ENCODE results near the gene ATP1B2. TPM values are rescaled to one million over a fixed set of nuclear protein-coding genes. Genes with fewer than 3 reads are reported as not detected.

Gene ATP1B2
- total RNA-seq (2.7 TPM), polyA plus RNA-seq (ENCODE audit: insufficient read depth in 1 of 8, insufficient read length in 8 of 8, low replicate concordance in 1 of 8) (10 to 100 TPM; 12.4 to 27.3 (median 23.4) TPM)
- long read RNA-seq, donor 1, transcript ATP1B2-201 (7 exons, 3,153 nt), result major isoform, 5 of 5 reads
- long read RNA-seq, donor 1, partial matches to known transcripts, result 0 of 5 reads
- long read RNA-seq, donor 1, other reads (novel, unspliced or antisense), result 0 of 5 reads
- long read RNA-seq, donor 2, partial matches to known transcripts, result 0 of 1 reads
- long read RNA-seq, donor 2, other reads (novel, unspliced or antisense), result 0 of 1 reads
- long read RNA-seq, donor 3, transcript ATP1B2-201 (7 exons, 3,153 nt), result major isoform, 12 of 17 reads
- long read RNA-seq, donor 3, partial matches to known transcripts, result 5 of 17 reads
- long read RNA-seq, donor 3, other reads (novel, unspliced or antisense), result 0 of 17 reads
- long read RNA-seq, donor 4, transcript ATP1B2-201 (7 exons, 3,153 nt), result major isoform, 8 of 8 reads
- long read RNA-seq, donor 4, partial matches to known transcripts, result 0 of 8 reads
- long read RNA-seq, donor 4, other reads (novel, unspliced or antisense), result 0 of 8 reads
- long read RNA-seq, donor 5, transcript ATP1B2-201 (7 exons, 3,153 nt), result major isoform, 6 of 6 reads
- long read RNA-seq, donor 5, partial matches to known transcripts, result 0 of 6 reads
- long read RNA-seq, donor 5, other reads (novel, unspliced or antisense), result 0 of 6 reads
- long read RNA-seq, donor 6, transcript ATP1B2-201 (7 exons, 3,153 nt), result major isoform, 6 of 6 reads
- long read RNA-seq, donor 6, partial matches to known transcripts, result 0 of 6 reads
- long read RNA-seq, donor 6, other reads (novel, unspliced or antisense), result 0 of 6 reads
- long read RNA-seq, donor 7, transcript ATP1B2-201 (7 exons, 3,153 nt), result major isoform, 5 of 11 reads
- long read RNA-seq, donor 7, partial matches to known transcripts, result 6 of 11 reads
- long read RNA-seq, donor 7, other reads (novel, unspliced or antisense), result 0 of 11 reads
- long read RNA-seq, donor 8, transcript ATP1B2-201 (7 exons, 3,153 nt), result major isoform, 10 of 10 reads
- long read RNA-seq, donor 8, partial matches to known transcripts, result 0 of 10 reads
- long read RNA-seq, donor 8, other reads (novel, unspliced or antisense), result 0 of 10 reads
- long read RNA-seq, donor 9, partial matches to known transcripts, result 0 of 3 reads
- long read RNA-seq, donor 9, other reads (novel, unspliced or antisense), result 0 of 3 reads
- long read RNA-seq, donor 10, transcript ATP1B2-201 (7 exons, 3,153 nt), result major isoform, 9 of 9 reads
- long read RNA-seq, donor 10, partial matches to known transcripts, result 0 of 9 reads
- long read RNA-seq, donor 10, other reads (novel, unspliced or antisense), result 0 of 9 reads
- long read RNA-seq, donor 11, transcript ATP1B2-201 (7 exons, 3,153 nt), result major isoform, 12 of 22 reads
- long read RNA-seq, donor 11, partial matches to known transcripts, result 10 of 22 reads
- long read RNA-seq, donor 11, other reads (novel, unspliced or antisense), result 0 of 22 reads

GRCh38 chr17:7650509-7651096 lies at the start of gene ATP1B2:
Gene ATP1B2 (plus strand): TSS chr17:7650926. CDS start chr17:7651519, 593 bp downstream.
- Histone ChIP-seq H3K36me3 (ENCODE audit: control insufficient read depth, insufficient read depth, low read length) (peaks cover 10% of the 10 kb centered on the region), H3K27ac (ENCODE audit: low read length) (peak within 1 kb of the TSS; percentile 65), H3K9me3 (replicated peaks; ENCODE audit: control insufficient read depth, low read depth, low read length) (no peaks in the 10 kb centered on the region), H3K4me1 (ENCODE audit: control insufficient read depth, insufficient read depth, low read length) (peaks cover 18% of the 10 kb centered on the region), H3K4me3 (ENCODE audit: low read length) (peak within 1 kb of the TSS; percentile 72), H3K27me3 (ENCODE audit: control insufficient read depth, insufficient read depth, low read length) (peaks cover 23% of the 10 kb centered on the region)
- whole genome bisulfite sequencing (ENCODE audit: insufficient coverage), result under 1% methylated on average over 24 of the region's 34 CpGs
- DNase-seq, result peak; percentile 87

GRCh38 chr17:7606280-7606679 lies 44.4 kb upstream of the ATP1B2 start:
- DNase-seq, result no peak
- Histone ChIP-seq H3K4me3 (ENCODE audit: low read length) (no peak overlapping the region), H3K36me3 (ENCODE audit: control insufficient read depth, insufficient read depth, low read length) (peaks cover 52% of the 10 kb centered on the region), H3K4me1 (ENCODE audit: control insufficient read depth, insufficient read depth, low read length) (no peaks in the 10 kb centered on the region), H3K9me3 (replicated peaks; ENCODE audit: control insufficient read depth, low read depth, low read length) (no peaks in the 10 kb centered on the region), H3K27me3 (ENCODE audit: control insufficient read depth, insufficient read depth, low read length) (no peaks in the 10 kb centered on the region), H3K27ac (ENCODE audit: low read length) (peak overlapping the region; percentile 32)
- WGBS (ENCODE audit: insufficient coverage), result 93% methylated on average over 2 of the region's 4 CpGs

GRCh38 chr17:7610641-7611040 lies 40.1 kb upstream of the ATP1B2 start:
- peaks cover 14% of the 10 kb centered on the region for H3K4me1 ChIP-seq (ENCODE audit: control insufficient read depth, insufficient read depth, low read length)

GRCh38 chr17:7611635-7612293 lies 39.0 kb upstream of the ATP1B2 start:
- no CpG with 5 or more reads among the region's 3 CpGs for WGBS (ENCODE audit: insufficient coverage)
- H3K9me3 ChIP-seq (replicated peaks; ENCODE audit: control insufficient read depth, low read depth, low read length), result no peaks in the 10 kb centered on the region
- peaks cover 14% of the 10 kb centered on the region for H3K4me1 ChIP-seq (ENCODE audit: control insufficient read depth, insufficient read depth, low read length)
- peaks cover 21% of the 10 kb centered on the region for H3K36me3 ChIP-seq (ENCODE audit: control insufficient read depth, insufficient read depth, low read length)
- no peak for DNase-seq
- no peak overlapping the region for H3K4me3 ChIP-seq (ENCODE audit: low read length)
- H3K27ac ChIP-seq (ENCODE audit: low read length), result no peak overlapping the region
- H3K27me3 ChIP-seq (ENCODE audit: control insufficient read depth, insufficient read depth, low read length), result no peaks in the 10 kb centered on the region

More at GRCh38 chr17:7610641-7611040, 40.1 kb upstream of the ATP1B2 start:
- 100% methylated on average over 1 of the region's 2 CpGs for WGBS (ENCODE audit: insufficient coverage)
- Histone ChIP-seq H3K27me3 (ENCODE audit: control insufficient read depth, insufficient read depth, low read length) (no peaks in the 10 kb centered on the region), H3K9me3 (replicated peaks; ENCODE audit: control insufficient read depth, low read depth, low read length) (no peaks in the 10 kb centered on the region), H3K36me3 (ENCODE audit: control insufficient read depth, insufficient read depth, low read length) (peaks cover 30% of the 10 kb centered on the region), H3K4me3 (ENCODE audit: low read length) (no peak overlapping the region), H3K27ac (ENCODE audit: low read length) (no peak overlapping the region)
- DNase-seq, result no peak

GRCh38 chr17:7612294-7612640 lies 38.5 kb upstream of the ATP1B2 start:
- Histone ChIP-seq H3K4me1 (ENCODE audit: control insufficient read depth, insufficient read depth, low read length) (peaks cover 14% of the 10 kb centered on the region), H3K9me3 (replicated peaks; ENCODE audit: control insufficient read depth, low read depth, low read length) (no peaks in the 10 kb centered on the region), H3K27ac (ENCODE audit: low read length) (no peak overlapping the region), H3K4me3 (ENCODE audit: low read length) (no peak overlapping the region), H3K27me3 (ENCODE audit: control insufficient read depth, insufficient read depth, low read length) (no peaks in the 10 kb centered on the region), H3K36me3 (ENCODE audit: control insufficient read depth, insufficient read depth, low read length) (peaks cover 21% of the 10 kb centered on the region)
- no peak for DNase-seq
- WGBS (ENCODE audit: insufficient coverage), result 100% methylated on average over 1 of the region's 1 CpG

- Histone ChIP-seq H3K27me3 (ENCODE audit: control insufficient read depth, insufficient read depth, low read length) (no peaks in the 10 kb centered on the region), H3K4me3 (ENCODE audit: low read length) (peak overlapping the region; percentile 84), H3K27ac (ENCODE audit: low read length) (peak overlapping the region; percentile 69), H3K9me3 (replicated peaks; ENCODE audit: control insufficient read depth, low read depth, low read length) (no peaks in the 10 kb centered on the region), H3K36me3 (ENCODE audit: control insufficient read depth, insufficient read depth, low read length) (peaks cover 21% of the 10 kb centered on the region), H3K4me1 (ENCODE audit: control insufficient read depth, insufficient read depth, low read length) (peaks cover 14% of the 10 kb centered on the region)
- 7% methylated on average over 20 of the region's 20 CpGs for WGBS (ENCODE audit: insufficient coverage)
- DNase-seq, result peak; percentile 34
Observed at GRCh38 chr17:7613769-7614424, 36.8 kb upstream of the ATP1B2 start.

- peaks cover 14% of the 10 kb centered on the region for H3K4me1 ChIP-seq (ENCODE audit: control insufficient read depth, insufficient read depth, low read length)
- peak within 1 kb of the TSS; percentile 92 for H3K27ac ChIP-seq (ENCODE audit: low read length)
- H3K4me3 ChIP-seq (ENCODE audit: low read length), result peak within 1 kb of the TSS; percentile 84
- peaks cover 18% of the 10 kb centered on the region for H3K36me3 ChIP-seq (ENCODE audit: control insufficient read depth, insufficient read depth, low read length)
- H3K9me3 ChIP-seq (replicated peaks; ENCODE audit: control insufficient read depth, low read depth, low read length), result no peaks in the 10 kb centered on the region
- peak; percentile 100 for DNase-seq
- H3K27me3 ChIP-seq (ENCODE audit: control insufficient read depth, insufficient read depth, low read length), result no peaks in the 10 kb centered on the region
- under 1% methylated on average over 74 of the region's 93 CpGs for WGBS (ENCODE audit: insufficient coverage)
Observed at GRCh38 chr17:7614425-7615264, 36.1 kb upstream of the ATP1B2 start, which contains the start of gene FXR2. Gene FXR2 (minus strand): TSS chr17:7614897. CDS start chr17:7614532, 365 bp downstream.

- peaks cover 14% of the 10 kb centered on the region for H3K36me3 ChIP-seq (ENCODE audit: control insufficient read depth, insufficient read depth, low read length)
- peak overlapping the region; percentile 50 for H3K4me3 ChIP-seq (ENCODE audit: low read length)
- 7% methylated on average over 6 of the region's 28 CpGs for WGBS (ENCODE audit: insufficient coverage)
- H3K27ac ChIP-seq (ENCODE audit: low read length), result peak overlapping the region; percentile 92
- H3K4me1 ChIP-seq (ENCODE audit: control insufficient read depth, insufficient read depth, low read length), result peaks cover 14% of the 10 kb centered on the region
- DNase-seq, result no peak
- no peaks in the 10 kb centered on the region for H3K9me3 ChIP-seq (replicated peaks; ENCODE audit: control insufficient read depth, low read depth, low read length)
- H3K27me3 ChIP-seq (ENCODE audit: control insufficient read depth, insufficient read depth, low read length), result peaks cover 3% of the 10 kb centered on the region
Observed at GRCh38 chr17:7615265-7615747, 35.4 kb upstream of the ATP1B2 start.

Measured in muscle of leg (tissue), 16 donors.